GM23248 (cell line): ENCODE data around the gene NUDC.

ENCODE experiments used
- EZH2 ChIP-seq: fragments of 200-600 bp; sonication (generic); IDR thresholded peaks from 2 replicates; pipeline ENCODE4 v1.6.1; 2018; ENCODE audit warnings: antibody characterized with exemption, mild to moderate bottlenecking; ENCODE audit not compliant: insufficient read depth, poor library complexity, severe bottlenecking
- EZH2phosphoT487 ChIP-seq: fragments of 200-600 bp; sonication (generic); IDR thresholded peaks from 2 replicates; pipeline ENCODE4 v1.6.1; 2018; ENCODE audit warnings: antibody characterized with exemption, moderate library complexity, mild to moderate bottlenecking, low read depth; ENCODE audit not compliant: insufficient read depth

DNA sequence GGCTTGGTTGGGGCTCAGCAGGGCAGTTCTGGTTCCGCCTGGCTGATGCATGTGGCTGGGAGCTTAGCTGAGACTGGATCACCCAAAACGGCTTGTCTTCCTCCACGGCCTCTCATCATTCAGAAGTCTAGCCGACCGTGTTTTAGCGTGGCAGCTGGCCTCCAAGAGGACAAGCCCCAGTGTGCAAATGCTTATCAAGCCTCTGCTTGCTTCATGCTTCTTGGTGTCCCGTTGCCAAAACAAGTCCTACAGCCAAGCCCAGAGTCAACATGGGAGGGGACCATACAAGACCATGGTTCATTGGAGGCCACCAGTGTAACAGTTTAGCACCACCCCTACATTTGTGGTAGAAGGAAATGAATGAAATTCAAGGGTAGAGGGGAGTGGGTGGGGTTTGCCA, 49.3 kb downstream of the NUDC start:
- TF ChIP-seq EZH2phosphoT487 (no peak), EZH2 (no peak)
